NCI-H2227 treated with DMSO at 0.1 percent for 48 hours (cell line): ENCODE measurements around the gene BMF.
"Not testable (repeated sequence)": the region's sequence is repeated elsewhere in the genome, so short reads cannot be mapped to it uniquely, and the experiment has no call there.

Experiments
- DNase-seq: peaks from one replicate; lab custom pipeline; 2025; lab: John Stamatoyannopoulos, UW

Gene BMF

GRCh38 chr15:40128766-40129660, 20.3 kb upstream of the BMF start:
- DNase-seq: no peak

GRCh38 chr15:40125950-40126349, 17.3 kb upstream of the BMF start:
- no peak for DNase-seq

DNA sequence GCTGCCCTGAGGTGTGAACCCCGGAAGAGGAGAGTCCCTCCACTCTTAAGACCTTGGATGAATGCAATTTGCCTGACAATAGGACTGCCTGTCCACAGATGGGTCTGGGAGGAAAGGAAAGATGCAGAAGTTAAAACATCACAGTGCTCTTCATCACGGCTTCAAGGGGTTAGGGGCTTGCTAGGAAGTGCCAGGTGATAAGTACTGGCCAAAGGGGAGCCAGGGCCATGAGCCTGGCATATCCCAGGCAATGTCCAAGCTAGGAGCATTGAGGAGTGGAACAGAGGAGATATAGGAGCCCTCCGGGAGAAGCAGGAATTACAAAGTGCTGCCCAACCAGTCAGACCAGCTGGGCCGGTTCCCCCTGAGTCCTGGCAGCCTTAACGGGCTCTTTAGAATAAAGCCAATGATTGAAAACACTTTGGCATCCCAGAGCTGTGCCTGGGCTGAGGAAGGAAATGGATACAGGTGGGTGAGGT, 16.2 kb upstream of the BMF start:
- DNase-seq: not testable (repeated sequence)

DNA sequence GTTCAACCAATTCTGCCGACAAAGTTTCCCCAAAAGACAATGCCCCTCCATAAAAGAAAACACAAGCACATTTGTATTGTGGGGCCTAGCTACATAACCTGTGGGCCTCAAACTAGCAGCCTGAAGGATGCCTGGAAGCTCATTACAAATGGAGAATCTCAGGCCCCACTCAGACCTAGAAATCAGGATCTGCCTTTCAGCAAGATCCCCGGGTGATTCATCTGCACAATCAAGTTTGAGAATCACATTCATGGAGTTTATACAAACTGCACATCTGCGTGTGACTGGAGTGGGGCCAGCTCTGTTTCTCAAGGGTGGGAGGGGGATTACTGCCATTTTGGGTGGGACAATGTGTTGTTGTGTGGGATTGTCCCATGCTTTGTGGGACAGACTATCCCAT, 15.7 kb upstream of the BMF start:
- not testable (repeated sequence) for DNase-seq

DNA sequence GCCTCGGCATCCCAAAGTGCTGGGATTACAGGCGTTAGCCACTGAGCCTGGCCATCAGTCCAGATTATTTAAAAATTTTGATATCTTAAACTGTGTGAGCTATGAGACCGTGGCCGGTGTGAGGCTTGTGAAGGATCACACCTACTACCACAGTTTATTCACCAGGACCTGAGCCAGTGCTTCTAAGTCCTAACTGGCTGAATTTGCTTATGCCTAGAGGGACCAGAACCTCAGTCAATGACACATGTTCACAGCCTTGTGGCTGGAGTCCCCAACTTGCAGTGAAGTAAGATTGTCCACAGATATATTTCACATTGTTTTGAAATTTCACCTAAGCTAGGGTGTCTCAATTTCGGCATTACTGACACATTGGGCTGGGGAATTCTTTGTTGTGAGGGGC, 15.2 kb upstream of the BMF start:
- not testable (repeated sequence) for DNase-seq

DNA sequence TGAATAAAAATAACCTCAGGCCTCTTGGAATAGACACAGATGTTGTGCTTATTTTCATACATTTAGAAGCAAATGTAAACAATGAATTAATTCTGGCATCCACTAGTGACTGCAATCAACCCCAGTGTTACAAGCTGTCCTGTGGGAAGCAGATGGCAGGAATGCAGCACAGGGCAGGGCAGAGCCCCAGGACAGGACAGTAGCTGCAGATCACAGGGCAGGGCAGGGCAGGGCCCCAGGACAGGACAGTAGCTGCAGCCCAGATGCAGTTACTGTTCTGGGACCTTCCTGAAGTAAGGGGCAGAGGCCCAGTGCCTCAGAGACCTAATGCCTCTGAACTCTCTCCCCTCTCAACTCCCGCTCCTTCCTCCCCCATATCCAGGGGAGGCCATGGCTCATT, 14.3 kb upstream of the BMF start:
- not testable (repeated sequence) for DNase-seq

GRCh38 chr15:40121911-40122638, 13.4 kb upstream of the BMF start:
- no peak for DNase-seq

DNA sequence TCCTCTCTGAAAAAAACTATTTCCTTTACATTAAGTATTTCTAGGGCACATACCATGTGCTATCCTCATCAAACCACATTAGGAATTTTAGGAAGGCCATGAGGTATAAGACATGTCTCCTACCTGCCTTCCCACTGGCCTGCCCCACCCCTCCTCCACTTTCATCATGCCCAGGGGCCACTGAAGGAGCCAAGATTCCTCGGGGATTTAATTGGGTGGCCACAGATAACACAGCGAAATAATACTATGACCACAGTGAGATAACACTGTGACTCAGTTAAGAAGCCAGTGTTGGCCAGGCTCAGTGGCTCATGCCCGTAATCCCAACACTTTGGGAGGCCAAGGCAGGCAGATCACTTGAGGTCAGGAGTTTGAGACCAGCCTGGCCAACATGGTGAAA, 9.8 kb upstream of the BMF start:
- DNase-seq: no peak

DNA sequence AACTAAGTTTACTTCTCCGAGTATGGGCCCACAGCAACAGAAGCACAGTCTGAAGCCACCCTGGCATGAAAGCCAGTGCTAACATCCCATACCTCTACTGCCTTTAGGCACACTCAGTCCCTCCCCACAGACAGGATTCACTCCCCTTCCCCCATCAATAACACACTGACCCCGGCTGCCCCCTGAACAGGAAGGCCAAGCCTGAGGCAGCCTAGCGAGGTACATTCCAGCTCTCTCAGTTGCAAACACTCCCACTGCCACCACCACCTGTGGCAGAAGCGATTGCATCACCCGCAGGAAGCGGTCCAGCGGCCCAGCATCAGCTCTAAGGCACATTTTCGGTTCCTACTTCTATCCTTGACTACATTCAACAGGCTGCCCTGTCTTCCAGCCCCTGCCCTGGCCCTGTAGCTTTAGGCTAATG, 7.0 kb upstream of the BMF start:
- DNase-seq: no peak

DNA sequence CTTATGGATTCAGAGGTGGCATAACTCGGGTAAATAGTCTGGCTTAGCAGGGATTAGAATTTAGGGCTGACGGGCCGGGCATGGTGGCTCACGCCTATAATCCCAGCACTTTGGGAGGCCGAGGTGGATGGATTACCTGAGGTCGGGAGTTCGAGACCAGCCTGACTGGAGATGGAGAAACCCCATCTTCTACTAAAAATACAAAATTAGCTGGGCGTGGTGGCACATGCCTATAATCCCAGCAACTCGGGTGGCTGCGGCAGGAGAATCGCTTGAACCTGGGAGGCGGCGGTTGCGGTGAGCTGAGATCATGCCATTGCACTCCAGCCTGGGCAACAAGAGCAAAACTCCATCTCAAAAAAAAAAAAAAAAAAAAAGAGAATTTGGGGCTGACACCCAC, 6.4 kb upstream of the BMF start:
- not testable (repeated sequence) for DNase-seq

- DNase-seq: no peak
Observed at GRCh38 chr15:40114218-40114617, 5.5 kb upstream of the BMF start.

GRCh38 chr15:40112789-40113188, 4.1 kb upstream of the BMF start:
- no peak for DNase-seq

DNA sequence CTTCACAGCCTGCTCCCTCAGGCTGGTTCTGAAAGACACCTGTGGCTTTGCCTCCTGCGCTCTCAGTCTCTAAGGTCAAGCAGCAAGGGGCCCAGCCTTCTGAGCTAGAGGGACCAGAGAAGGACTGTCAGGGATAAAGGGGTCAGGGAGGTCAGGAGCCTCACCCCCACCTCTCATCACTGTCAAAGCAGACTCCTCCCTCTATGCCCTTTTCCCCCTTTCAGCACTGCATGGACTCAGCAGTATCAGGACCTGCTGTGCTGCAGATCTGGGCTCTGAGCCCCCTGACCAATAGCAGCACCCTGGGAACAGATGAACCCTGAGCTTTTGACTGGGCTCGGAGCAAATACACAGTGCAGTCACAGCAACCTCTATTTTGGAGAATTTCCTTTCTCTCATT, 3.2 kb upstream of the BMF start:
- no peak for DNase-seq

- DNase-seq: no peak
Observed at GRCh38 chr15:40110866-40111550, 2.3 kb upstream of the BMF start.

DNA sequence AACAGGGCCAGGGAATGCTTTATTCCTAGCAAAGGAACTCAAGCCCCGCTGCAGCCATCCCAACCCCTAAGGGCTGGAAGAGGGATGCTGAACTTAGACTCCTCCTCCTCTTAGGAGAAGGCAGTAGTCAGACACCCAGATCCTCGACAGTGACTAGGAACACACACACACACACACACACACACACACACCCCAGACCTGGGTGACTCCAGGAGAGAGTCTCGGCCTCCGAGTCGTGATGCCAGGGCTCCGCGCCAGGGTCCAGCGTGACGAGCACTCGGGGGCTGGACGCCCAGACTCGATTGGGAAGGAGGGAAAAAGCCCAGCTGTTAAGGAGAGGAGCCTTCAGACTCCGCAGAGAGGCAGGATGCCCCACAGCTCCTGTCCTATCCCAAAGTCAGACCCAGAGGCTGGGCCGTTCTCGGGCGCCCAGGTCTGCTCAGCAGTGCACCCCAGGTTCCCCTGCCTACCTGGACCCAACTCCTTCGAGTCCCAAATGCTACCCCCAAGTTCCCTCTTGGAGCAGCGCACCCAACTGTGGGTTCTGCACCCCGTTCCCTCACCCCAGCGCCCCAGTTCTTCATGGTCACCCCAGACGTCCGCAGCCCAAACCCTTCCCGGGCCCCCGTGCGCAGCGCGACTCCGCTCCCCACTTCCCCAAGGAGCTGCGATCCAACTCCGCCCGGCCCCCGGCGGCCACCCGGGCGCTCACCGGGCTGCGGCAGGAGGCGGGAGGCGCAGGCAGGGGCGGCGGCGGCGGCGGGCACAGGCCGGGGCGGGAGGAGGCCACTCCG, 421 bp downstream of the BMF start:
- DNase-seq: no peak

- DNase-seq: no peak
Observed at GRCh38 chr15:40106203-40107161, 2.2 kb downstream of the BMF start.

DNA sequence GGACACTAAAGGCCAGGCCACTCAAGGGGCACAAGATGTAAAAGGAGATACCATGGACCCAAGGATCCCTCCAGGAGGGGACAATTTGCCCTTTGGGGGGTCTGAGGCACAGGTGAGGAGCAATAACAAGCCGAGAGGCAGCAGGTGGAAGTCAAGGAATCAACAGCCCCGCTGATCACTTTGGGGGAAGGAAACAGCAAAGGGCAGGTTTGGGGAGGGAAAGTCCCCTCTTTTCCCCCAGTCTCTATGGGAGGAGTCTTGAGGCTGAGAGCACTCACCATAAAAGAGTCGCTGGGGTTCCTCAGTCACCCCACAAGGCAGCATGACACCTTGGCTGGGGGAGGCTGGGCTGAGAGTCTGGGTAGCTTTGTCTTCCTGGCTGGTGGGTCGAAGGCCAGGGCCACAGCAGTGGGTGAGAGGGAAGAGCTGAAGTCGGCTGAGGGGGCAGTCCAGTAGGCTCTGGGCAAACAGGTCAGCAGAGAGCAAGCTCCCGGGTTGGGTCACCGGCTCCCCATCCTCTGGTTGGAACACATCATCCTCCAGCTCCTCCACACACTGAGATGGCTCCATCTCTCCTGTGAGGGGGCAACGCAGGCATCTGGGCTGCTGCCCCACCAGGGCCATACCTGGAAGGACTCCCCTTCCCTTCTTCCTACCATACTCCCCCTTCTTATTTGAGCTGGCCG, 3.0 kb downstream of the BMF start:
- DNase-seq: no peak

- peak; percentile 64 for DNase-seq
Observed at GRCh38 chr15:40104865-40105516, 3.7 kb downstream of the BMF start.

GRCh38 chr15:40104296-40104864, 4.3 kb downstream of the BMF start:
- DNase-seq: no peak
